HG03060 (cell line): ENCODE measurements around the gene OR7D2.

Source experiments
- ATAC-seq: cut with Tn5 transposase; IDR thresholded peaks from one replicate; pipeline ENCODE4 v1.9.1; 2021; ENCODE audit warnings: low read depth, moderate number of reproducible peaks; ENCODE audit not compliant: unreplicated experiment

The OR7D2 gene

DNA sequence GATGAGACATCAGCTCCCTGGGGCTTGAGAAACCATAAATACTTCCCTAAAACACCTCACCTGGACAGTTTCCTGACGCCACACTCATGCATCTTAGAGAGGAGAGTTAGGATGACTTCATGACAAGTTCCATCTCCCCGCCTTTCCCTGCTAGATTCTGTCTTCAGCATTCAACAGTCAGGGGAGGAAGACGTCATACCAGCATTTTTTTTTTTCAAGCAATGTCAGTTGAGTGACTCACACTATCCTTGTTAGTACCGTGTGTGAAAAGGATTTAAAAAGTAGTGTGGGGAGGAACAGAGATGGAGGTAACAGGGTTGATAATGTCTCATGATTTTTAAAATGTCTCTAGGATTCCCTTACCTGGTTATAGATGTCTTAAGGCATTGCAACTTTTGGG, at the start of gene OR7D2:
OR7D2 (plus strand) TSS at position 79 of the 400 bp plus-strand sequence. CDS start 6,803 bp downstream, outside the sequence.
- no peak for ATAC-seq

DNA sequence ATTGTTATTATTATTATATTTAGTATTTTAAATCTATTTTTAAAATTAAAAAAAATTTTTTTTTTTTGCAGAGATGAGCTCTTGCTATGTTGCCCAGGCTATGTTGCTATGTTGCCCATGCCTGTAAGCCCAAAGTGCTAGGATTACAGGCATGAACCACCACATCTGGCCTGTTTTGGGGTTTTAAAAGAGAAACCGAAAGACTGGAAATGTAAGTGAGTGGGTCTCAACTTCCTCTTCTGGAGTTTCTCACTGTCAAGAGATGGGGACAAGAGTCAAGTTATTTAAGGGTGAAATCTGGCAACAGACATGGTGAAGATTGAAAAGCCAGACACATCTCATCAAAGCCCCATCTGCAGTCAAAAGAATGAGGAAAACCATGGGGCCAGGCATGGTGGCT, 47.8 kb upstream of the OR7D2 start:
- ATAC-seq = no peak

DNA sequence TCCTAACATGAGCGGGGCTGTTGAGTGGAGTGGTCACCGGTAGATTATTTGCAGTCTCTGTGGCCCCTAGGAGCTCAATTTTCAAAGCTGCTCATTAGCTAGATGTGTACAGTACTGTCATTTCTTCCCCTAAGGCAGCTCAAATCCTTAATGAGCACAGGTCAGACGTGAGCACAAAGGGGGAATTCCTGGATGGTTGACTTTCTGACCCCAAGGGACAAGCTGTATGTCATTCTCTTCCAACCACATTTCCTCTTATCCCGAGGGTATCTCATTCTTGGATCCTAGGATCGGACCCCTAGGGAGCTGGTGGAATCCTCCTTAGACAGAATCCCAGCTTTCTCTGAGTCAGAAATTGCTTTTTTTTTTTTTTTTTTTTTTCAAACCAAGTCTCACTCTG, 46.4 kb upstream of the OR7D2 start:
- no peak for ATAC-seq

DNA sequence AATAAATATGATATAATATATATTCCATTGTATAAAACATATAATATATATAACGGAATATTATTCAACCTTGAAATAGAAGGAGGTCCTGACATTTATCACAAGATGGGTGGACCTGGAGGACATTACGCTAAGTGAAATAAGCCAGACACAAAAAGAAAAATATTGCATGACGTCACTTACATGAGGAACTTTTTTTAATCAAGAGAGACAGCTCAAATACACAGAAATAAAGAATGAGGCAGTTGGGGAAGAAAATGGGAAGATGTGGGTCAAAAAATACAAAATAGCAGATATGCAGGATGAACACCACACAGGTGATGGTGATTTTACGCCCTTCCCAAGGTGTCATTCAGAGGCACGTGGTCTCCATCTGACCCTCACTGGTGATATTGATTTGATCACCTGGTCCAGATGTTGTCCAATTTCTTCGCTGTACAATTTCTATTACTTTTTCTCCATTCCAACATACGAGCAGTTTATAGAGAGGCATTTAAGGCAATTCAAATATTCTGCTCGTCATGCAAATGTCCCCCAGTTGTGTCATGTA, 39.1 kb upstream of the OR7D2 start:
- ATAC-seq = no peak

DNA sequence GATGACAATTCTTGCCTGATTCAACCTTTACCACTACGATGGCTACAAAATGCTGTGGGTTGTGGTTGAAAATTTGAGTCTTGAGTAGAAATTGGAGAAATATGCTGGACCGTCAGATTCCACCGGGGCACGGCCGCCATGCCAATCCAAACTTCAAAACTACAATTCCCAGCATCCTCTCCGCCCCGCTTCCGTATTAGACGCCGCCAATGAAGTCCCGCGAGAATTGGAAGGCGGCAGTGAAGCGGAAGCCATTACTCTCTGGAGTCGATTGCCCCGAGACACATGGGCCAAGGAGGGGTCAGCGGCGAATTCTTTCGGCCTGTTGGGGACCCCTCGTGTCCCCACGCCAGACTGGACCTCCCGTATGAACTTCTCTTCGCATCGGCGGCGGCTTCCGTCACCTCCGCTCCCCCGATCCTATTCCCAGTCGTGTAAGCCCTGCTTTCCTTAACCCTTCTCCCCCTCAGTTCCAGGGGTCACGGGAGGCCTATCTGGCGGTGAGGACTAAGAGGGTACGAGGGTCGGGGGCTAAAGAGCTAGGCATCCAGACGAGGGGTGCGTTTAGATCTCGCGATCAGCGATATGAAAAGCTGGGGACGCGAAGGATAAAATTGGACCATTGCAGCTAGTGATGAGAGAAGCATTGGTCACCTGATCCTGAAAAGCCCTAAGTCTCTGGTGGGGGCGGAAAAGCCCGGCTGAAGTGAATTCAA, 38.5 kb upstream of the OR7D2 start, which contains the start of gene ZNF317:
ZNF317 (plus strand) TSS at position 239 of the 716 bp plus-strand sequence. CDS start 15,620 bp downstream, outside the sequence.
- peak; percentile 82 for ATAC-seq

DNA sequence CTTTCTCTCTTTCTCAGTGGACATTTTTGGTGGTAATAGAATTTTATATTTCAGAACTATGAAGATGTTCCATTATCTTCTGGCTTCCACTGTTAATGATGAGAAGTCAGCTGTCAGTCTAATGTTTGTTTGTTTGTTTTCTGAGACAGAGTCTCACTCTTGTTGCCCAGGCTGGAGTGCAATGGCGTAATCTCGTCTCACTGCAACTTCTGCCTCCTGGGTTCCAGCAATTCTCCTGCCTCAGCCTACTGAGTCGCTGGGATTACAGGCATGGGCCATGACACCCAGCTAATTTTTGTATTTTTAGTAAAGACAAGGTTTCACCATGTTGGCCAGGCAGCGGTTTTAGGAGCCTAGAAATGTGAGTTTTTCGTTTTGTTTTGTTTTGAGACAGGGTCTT, 33.9 kb upstream of the OR7D2 start:
- no peak for ATAC-seq

DNA sequence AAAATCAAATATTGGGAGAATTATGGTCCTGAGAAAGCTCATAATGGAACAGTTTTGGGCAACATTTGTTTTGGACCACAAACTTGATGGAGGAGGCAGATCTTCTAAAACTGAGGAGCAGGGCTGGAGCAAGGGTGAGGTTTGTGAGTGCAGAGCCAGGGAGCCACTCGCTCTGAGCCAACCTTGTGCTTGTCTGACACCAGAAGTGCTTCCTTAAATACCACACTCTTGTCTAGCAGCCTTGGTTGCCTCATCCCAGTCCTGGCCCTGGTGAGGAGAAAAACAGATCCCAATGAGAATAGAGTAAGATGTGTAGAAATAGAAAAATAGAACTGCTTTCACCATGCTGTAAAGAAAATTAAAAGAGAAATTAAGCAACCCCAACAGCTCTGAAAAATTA, 31.9 kb upstream of the OR7D2 start:
- ATAC-seq = no peak

DNA sequence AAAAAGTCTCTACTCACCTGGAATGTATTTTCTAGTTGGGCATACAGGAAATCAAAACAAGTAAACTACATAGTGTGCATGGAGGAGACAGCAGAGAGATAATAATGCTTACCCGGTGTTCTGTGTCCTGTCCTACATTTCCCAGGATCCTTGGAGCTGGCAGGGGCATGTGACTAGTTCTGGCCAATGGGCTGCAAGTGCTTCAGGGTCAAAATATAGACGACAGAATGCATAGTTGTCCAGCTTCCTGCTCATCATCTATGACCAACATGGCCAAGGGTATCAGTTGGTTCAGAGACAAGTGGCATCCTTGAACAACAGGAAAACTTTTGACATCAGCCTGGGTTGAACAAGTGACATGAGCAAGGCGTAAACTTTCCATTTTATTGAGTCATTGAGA, 30.1 kb upstream of the OR7D2 start:
- no peak for ATAC-seq

DNA sequence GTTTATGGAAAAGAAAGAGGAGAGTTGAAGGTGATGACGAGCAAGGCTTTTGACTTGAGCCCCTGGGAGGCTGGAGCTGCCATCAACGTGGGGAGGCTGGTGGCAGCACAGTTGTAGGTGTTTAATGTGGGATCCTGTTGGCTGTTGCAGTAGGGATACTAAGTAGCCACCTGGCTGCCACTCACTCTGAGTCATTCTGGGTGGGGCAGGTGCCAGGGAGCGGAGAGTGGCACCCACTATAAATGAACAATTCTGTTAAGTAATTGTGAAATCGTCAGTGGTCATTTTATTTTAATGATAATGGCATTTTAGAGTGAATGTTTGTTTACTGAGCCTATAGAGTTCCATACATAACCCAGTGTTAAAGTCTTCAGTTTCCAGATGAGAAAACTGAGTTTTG, 28.8 kb upstream of the OR7D2 start:
- no peak for ATAC-seq

DNA sequence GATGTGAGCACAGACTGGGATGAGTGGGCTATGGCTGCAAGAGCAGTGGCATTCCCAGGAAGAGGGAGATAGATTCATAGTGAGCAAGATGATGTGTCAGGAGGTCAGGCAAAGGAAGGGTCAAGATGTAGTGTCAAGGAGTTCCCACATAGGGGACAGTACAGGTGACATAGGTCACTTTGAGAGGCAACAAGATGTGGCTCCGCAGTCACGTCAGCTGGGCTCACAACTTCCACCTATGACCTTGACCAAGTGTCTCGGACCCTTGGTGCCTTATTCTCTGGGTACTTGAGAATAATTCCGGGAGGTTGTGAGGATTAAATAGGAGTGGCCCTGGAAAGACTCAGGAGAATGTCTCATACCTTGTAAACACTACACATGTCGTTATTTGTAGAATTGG, 28.1 kb upstream of the OR7D2 start:
- no peak for ATAC-seq

DNA sequence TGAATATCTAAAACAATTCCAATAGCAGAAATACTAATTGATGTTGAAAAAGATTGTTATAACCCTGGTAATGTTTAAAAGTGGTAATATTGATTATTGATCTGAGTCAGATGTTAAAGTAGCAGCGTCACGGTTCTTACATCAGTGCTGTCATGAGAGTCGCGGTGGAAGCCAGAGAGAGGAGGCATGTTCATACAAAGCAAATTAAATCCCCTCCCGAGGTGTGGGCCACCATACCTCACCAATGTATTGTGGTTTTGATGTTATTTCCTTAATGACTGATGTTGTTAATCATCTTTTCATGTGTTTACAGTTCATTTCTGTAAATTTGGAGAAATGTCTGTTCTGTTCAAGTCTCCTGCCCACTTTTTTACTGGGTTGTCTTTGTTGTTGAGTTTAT, 27.4 kb upstream of the OR7D2 start:
- no peak for ATAC-seq

DNA sequence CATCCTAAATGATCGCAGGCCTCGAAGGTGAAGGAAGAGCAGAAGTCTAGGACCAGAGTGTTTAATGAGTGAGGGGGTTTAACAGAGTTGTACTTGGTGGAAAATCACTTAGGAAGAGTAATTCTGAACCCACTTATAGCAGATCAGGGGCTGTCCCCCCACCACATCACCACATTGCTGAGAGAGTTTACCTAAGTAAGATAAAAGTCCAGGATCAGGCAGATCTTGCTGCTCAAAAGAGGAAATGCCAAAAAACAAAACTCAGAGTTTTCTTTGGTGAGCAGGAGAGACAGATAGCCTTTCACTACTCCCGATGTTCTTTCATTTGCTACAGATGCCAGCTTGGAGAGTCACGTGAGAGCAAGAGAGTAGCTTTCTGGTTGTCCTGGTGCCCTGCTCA, 23.2 kb upstream of the OR7D2 start:
- no peak for ATAC-seq

DNA sequence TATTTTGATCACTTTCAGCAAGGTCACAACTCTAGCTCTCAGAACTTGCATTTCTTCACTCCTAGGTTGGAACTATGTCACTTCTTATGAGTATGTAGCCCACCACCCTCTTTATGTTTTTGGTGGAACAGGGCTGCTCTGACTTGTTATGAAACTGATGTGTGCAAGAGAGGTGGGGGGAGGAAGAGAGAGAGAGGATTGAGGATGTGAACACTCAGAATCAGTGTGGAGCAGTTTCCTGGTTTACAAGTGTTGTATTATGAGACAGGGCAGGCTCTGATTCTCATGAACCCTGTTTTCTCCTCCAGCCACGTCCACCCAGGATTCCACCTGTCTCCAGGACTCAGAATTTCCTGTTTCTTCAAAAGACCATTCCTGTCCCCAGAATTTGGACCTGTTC, 22.5 kb upstream of the OR7D2 start:
- no peak for ATAC-seq

DNA sequence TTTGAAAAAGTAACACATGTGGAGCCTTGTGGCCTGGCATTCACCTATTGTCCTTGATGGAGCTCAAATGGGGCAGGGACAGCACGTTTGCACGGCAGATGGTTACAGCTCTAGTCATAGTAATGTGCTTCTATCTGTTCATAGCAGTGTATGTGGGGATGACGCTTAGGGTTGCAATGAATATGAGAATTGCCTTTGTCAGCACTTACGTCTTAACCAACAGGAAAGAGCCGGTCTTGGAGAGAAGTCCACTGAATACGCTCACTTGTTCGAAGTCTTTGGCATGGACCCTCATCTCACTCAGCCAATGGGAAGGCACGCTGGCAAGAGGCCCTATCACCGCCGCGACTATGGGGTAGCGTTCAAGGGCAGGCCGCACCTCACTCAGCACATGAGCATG, 18.9 kb upstream of the OR7D2 start:
- ATAC-seq = no peak

DNA sequence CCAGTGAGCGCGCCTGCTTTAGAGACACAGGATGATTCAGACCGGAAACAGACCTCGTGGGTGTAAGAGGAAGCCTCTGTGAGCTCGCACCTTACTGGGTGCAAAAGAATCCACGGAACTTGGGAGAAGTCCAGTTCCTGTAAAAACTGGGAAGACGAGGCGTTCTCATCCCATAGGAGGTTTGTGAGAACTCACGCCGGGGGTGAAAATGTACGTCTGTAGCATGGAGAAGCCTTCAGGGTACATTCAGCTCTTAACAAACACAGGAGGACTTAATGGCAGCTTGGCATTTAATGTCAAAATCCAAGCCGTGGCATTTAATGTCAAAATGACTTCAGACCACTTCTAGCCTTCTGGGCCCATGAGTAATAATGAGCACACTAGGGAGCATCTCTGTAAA, 17.4 kb upstream of the OR7D2 start:
- ATAC-seq = no peak

DNA sequence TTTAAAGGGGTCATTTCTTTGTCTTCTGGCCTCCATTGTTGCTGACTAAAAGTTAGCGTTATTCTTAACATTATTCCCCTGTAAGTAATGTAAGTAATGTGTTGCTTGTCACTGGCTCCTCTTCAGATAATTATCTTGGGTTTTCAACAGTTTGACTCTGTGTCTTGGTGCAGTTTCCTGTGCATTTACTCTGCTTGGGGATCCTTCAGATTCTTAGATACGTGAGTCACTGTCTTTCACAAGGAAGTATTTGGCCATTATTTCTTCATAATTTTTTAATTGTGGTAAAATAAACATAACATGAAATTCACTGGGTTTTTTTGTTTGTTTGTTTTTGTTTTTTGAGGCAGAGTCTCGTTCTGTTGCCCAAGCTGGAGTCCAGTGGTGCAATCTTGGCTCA, 13.5 kb upstream of the OR7D2 start:
- no peak for ATAC-seq

DNA sequence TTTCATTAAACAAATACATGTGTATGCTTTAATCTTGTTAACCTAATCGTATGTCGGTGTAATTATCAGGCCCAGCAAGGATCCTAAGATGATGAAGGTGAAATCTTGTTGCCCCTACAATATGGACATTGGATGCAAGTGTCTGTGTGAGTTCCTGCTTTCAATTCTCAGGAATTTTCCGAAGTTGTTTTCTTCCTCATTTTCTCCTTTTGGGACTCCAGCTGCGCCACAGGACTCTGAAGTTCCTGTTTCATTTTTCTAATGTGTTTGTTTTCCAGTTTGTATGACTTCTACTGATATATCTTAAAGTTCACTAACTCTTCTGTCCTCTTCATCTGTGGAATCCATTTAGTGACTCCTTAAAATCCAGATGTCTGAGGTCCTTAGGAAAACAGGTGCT, 11.9 kb upstream of the OR7D2 start:
- ATAC-seq = no peak

DNA sequence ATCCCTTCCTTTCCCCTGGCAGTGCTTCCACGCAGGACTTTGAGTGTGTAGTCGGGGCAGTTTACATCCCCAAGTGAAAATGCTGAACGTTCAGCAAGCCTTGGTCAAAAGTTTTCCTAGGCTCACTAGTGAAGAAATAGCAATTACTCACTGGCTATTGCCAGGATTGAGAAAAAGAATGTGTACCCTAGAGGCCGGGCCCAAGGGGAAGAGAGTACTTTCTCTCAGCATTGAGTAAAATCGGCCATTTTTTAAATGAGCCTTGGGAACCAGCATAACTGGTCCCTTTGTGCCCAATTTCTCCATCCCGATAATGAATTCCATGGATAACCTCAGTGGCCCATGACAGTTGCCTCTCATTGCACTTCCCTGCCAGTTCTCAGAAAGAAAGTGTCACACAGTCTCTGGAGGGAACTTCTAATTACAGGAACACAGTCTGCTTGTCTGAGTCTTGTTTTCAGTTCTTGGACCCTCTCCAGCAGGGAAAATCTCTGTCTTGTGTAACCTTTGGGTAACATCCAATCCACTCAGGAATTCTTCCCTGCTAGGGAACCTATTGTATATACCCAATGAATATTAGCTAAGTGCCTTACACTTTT, 7.3 kb upstream of the OR7D2 start:
- no peak for ATAC-seq

DNA sequence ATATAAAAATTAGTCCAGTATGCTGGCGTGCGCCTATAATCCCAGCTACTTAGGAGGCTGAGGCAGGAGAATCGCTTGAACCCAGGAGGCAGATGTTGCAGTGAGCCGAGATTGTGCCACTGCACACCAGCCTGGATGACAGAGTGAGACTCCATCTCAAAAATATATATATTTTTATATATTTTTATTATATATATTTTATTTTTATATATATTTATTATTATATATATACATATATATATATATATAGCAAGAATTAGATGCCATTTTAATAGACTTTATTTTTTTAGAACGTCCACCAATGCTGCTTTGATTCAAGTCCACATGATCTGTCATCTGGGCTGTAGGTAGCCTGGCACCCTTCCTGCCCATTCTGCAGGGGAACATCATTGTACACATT, 3.5 kb upstream of the OR7D2 start:
- no peak for ATAC-seq

DNA sequence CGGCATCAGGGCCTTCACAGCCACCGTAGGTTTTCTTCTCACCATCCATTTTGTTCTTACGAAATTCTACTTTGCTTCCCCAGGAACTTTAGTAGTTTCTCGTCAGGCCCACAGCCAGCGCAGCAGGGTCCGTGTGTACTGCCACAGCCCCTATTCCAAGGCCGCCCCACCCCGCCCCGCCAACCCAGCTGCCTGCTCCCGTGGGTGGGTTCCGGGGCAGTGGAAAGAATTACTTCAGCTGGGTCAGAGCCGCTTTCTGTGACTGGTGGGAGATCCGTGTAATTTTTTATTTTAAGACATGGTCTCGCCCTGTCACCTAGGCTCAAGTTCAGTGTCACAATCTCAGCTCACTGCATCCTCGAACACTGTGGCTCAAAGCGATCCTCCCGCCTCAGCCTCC, 4.2 kb downstream of the OR7D2 start:
- ATAC-seq = no peak

DNA sequence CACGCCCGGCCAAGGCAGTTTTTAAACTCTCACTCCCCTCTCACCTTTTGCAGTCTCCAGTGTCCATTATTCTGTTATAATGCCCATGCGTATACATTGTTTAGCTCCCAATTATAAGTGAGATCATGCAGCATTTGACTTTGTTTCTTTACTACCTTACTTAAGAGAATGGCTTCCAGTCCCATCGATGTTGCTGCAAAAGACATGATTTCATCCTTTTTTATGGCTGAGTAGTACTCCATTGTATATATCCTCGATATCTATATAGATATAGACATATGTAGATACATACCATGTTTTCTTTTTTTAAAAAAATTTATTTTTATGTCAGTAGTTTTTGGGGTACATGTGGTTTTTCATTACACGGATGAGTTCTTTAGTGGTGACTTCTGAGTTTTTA, 8.4 kb downstream of the OR7D2 start:
- no peak for ATAC-seq

DNA sequence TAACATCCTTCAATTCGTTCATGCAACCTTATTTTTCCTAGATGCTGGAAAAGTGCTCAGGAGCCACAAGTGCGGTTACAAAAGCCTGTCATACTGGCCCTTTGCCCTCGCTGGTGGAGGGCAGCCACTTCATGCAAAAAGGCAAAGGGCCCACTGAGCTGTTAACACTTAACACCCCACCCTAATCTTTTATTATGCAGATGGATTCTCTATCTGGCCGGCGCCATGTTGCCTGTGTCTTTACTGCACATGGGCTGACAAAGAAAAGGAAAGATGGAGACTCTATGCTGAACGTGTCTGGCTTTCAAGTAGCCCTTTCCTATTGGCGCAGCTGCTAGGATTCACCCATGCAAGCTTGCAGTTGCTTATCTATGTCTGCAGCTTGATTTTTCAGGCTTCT, 10.8 kb downstream of the OR7D2 start:
- no peak for ATAC-seq
